Bronchial epithelial cell (primary cell): ENCODE data around the gene ATF4. TPM values are rescaled to one million over a fixed set of nuclear protein-coding genes. Genes with fewer than 3 reads are reported as not detected.

Experiments
- DNase-seq: peaks from one replicate; pipeline ENCODE4 v3.0.0-alpha.2; 2010; ENCODE audit warnings: low read depth
- FAIRE-seq: peaks from 2 replicates; lab custom pipeline; 2011; peaks lifted over from hg19 to GRCh38; lab: Jason Lieb, UNC
- H3K27me3 ChIP-seq: 2 replicates; pipeline ENCODE4 v1.5.1; 2011; ENCODE audit warnings: low read length; ENCODE audit not compliant: control insufficient read depth, insufficient read depth
- H3K36me3 ChIP-seq: 2 replicates; pipeline ENCODE4 v1.5.1; 2011; ENCODE audit warnings: low read length; ENCODE audit not compliant: control insufficient read depth, insufficient read depth
- H3K4me3 ChIP-seq: 2 replicates; pipeline ENCODE4 v1.5.1; 2011; ENCODE audit warnings: mild to moderate bottlenecking, low read depth, low read length, control low read depth
- CTCF ChIP-seq: IDR thresholded peaks from 2 replicates; pipeline ENCODE4 v1.5.1; 2011; ENCODE audit warnings: mild to moderate bottlenecking, moderate library complexity, low read length, control low read depth, inconsistent platforms; ENCODE audit not compliant: insufficient read depth, severe bottlenecking
- total RNA-seq: library from RNA; depleted of rRNA; stranded (reverse); fragments of >200 nt; gene quantifications from 2 replicates; pipeline ENCODE4 v1.2.1, GENCODE V29; 2014

ATF4 gene
- total RNA-seq, 1 donor from 2014 or later: 410 TPM

DNA sequence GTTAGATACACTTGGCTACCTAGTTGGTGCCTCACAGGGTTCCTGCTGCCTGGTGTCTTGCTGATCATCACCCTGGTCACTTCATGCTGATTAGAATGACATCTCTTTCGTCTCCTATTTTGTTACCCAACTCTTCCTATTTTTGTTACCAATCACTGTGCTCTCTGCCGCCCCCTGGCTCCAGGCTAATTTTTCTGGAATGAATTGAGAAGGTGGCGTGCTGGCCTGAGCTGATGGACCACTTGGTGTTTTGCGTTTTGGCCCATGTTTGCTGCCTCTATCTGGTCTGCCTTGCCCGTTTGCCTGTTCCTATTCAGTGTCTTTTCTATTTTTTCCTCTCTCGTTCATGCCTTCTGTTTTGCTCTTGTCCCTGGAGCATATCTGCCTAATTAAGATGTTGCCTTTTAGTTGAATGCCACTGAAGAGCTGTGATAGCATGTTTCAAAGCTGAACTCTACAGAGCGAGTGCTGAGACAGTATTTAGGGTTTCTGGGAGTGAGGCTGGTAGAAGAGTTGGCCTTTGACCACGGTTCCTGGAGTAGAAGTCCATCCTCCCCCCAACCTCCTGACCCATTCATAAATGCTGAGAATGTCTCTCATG lies 5.9 kb upstream of the ATF4 start:
- FAIRE-seq (no peak), DNase-seq (no peak)
- peak; percentile 73 for TF ChIP-seq CTCF
- Histone ChIP-seq H3K27me3 (no peaks in the 10 kb centered on the region), H3K36me3 (peaks cover 37% of the 10 kb centered on the region), H3K4me3 (no peak overlapping the region)

DNA sequence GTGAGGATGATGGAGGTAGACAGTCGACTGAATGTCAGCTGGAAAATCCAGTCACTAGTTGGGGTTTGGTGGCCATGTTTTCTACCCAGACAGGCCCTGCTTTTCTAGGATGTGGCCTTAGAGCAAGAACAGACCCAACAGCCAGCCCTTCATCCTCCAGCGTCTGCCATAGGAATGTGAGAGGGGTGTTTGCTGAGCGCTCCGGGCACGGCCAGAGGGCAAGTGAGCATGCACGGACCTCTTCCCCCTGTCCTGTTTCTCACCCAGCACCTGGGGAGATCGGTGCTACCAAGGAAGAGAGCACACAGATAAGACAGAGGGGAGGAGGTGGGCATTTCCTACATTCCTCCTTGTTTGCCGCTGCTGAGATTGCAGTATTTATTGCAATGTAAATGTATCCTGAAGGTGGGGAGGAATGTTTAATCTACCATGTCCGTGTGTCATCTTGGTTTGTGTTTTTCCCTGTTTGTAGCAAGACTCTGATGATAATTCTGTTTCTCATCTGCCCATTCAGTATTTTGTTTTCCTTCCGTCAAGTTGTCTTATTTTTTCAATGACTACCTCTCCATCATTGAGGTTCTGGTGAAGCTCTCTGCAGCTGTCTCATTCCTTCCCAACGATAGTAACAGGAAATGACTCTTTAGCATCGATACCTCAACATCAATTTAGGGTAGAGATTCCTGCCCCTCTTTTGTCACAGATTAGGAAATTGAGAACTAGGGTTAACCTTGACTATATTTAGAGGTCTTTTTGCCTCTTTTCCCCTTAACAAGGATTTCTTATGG lies 4.9 kb upstream of the ATF4 start:
- Histone ChIP-seq H3K36me3 (peaks cover 34% of the 10 kb centered on the region), H3K4me3 (no peak overlapping the region), H3K27me3 (no peaks in the 10 kb centered on the region)
- DNase-seq: no peak
- no peak for TF ChIP-seq CTCF
- FAIRE-seq: no peak

DNA sequence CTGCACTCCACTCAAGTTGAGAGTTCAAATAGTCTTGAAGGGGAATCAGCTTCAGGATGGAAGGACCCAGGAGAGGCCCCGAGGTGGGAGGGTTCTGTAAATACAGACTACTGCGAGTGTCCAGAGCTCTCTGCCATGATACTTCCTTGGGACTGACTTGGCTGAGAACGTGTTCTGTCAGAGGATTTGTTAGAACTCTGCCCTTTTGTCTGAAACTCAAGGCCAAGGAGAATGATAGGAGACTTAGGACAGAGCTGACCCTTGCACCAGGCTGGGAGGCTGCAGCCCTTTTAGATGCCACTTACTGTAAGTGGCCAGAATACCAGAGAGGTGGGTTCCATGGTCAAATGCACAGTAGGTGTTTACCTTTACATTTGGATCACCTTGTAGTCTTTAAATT lies 2.9 kb upstream of the ATF4 start:
- FAIRE-seq: no peak
- Histone ChIP-seq H3K4me3 (no peak overlapping the region), H3K27me3 (no peaks in the 10 kb centered on the region), H3K36me3 (peaks cover 36% of the 10 kb centered on the region)
- no peak for TF ChIP-seq CTCF
- DNase-seq: no peak

- no peak for FAIRE-seq
- no peak overlapping the region for H3K4me3 ChIP-seq
Measured at GRCh38 chr22:39518144-39518786, 2.1 kb upstream of the ATF4 start.

DNA sequence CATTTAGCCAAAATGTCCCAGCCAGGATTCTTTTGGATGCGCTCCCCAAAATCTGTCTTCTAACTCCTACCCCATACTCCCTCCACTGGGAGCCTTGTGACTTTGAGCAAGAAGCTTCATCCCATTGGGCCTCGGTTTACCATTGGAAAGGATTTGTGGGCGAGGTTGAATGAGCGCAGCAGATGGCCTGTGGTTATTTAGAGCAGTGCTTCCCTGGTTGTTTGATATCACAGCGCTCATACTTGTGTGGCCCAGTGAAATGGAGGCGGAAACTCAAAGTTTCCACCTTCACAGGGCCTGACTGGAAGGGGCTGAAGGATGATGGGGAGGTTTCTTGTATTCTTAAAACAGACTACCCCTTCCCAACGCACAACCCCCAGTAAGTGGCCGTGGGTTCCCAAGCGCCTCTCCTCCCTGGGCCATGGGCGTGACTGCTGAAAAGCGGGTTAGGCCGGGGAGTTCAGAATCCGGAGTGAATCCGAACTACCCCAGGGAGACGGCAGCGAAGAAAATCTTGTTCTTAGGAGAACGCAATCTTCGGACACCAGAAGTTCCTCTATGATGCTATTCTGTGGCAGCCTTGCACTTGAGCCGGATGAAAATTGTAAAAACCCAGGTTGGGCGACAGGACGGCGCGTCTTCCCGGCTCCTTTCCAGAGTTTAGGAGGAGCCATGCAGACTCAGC lies 1.2 kb upstream of the ATF4 start:
- FAIRE-seq (no peak), DNase-seq (no peak)
- no peaks in the 10 kb centered on the region for H3K27me3 ChIP-seq
- no peak for TF ChIP-seq CTCF
- peak overlapping the region; percentile 91 for H3K4me3 ChIP-seq
- peaks cover 28% of the 10 kb centered on the region for H3K36me3 ChIP-seq

More at GRCh38 chr22:39518144-39518786, 2.1 kb upstream of the ATF4 start:
- TF ChIP-seq CTCF: no peak
- no peak for DNase-seq
- H3K27me3 ChIP-seq: no peaks in the 10 kb centered on the region
- H3K36me3 ChIP-seq: peaks cover 37% of the 10 kb centered on the region
